ENCODE measurements around the gene GASK1A.

GRCh38 chr3:42996021-42996420 lies 16.9 kb downstream of the GASK1A start:
- TF ChIP-seq POLR2A (IDR thresholded peaks at IDR 0.05), result no peak
- no peak for TF ChIP-seq CTCF (IDR thresholded peaks at IDR 0.05)

Data from body of pancreas (tissue), 4 donors.